HEK293 (cell line): Measurements from ENCODE around the gene KLK13.

Source experiments
- EGR2 ChIP-seq: fragments of 450-650 bp; formaldehyde crosslinking; IDR thresholded peaks from 2 replicates; pipeline ENCODE4 v1.5.1; 2016; ENCODE audit warnings: low read depth, missing biosample characterization, missing genetic modification characterization
- ELK4 ChIP-seq: IDR thresholded peaks from 2 replicates; pipeline ENCODE4 v1.6.1; 2011; ENCODE audit warnings: mild to moderate bottlenecking, low read depth, low read length, borderline replicate concordance
- GLIS1 ChIP-seq: fragments of 450-650 bp; formaldehyde crosslinking; IDR thresholded peaks from 2 replicates; pipeline ENCODE4 v1.5.1; 2016; ENCODE audit warnings: missing biosample characterization, missing genetic modification characterization
- GLIS2 ChIP-seq: fragments of 450-650 bp; formaldehyde crosslinking; IDR thresholded peaks from 2 replicates; pipeline ENCODE4 v1.5.1; 2016; ENCODE audit warnings: missing biosample characterization, missing genetic modification characterization
- HOXC10 ChIP-seq: sonication (generic); formaldehyde crosslinking; IDR thresholded peaks from 2 replicates; pipeline ENCODE4 v1.8.1; 2023; ENCODE audit warnings: mild to moderate bottlenecking, missing genetic modification reagents
- IKZF3 ChIP-seq: fragments of 450-650 bp; IDR thresholded peaks from 2 replicates; pipeline ENCODE4 v1.5.0; 2018; ENCODE audit warnings: missing biosample characterization, mild to moderate bottlenecking, missing genetic modification characterization, moderate library complexity
- INSM2 ChIP-seq: fragments of 450-650 bp; formaldehyde crosslinking; IDR thresholded peaks from 2 replicates; pipeline ENCODE4 v1.5.1; 2016; ENCODE audit warnings: missing biosample characterization, missing genetic modification characterization
- PBX3 ChIP-seq: sonication (generic); formaldehyde crosslinking; IDR thresholded peaks from 2 replicates; pipeline ENCODE4 v1.8.1; 2022; ENCODE audit warnings: mild to moderate bottlenecking, moderate library complexity, missing genetic modification reagents
- PRDM10 ChIP-seq: fragments of 450-650 bp; formaldehyde crosslinking; IDR thresholded peaks from 2 replicates; pipeline ENCODE4 v1.5.1; 2016; ENCODE audit warnings: missing biosample characterization, missing genetic modification characterization
- SCRT2 ChIP-seq: fragments of 450-650 bp; formaldehyde crosslinking; IDR thresholded peaks from 2 replicates; pipeline ENCODE4 v1.5.1; 2016; ENCODE audit warnings: missing biosample characterization, missing genetic modification characterization
- YY2 ChIP-seq: fragments of 450-650 bp; formaldehyde crosslinking; IDR thresholded peaks from 2 replicates; pipeline ENCODE4 v1.5.1; 2016; ENCODE audit warnings: missing biosample characterization, missing genetic modification characterization
- ZBTB21 ChIP-seq: fragments of 450-650 bp; formaldehyde crosslinking; IDR thresholded peaks from 2 replicates; pipeline ENCODE4 v1.5.1; 2017; ENCODE audit warnings: missing biosample characterization, missing genetic modification characterization
- ZNF133 ChIP-seq: fragments of 450-650 bp; formaldehyde crosslinking; IDR thresholded peaks from 2 replicates; pipeline ENCODE4 v1.5.1; 2016; ENCODE audit warnings: missing biosample characterization, missing genetic modification characterization
- ZNF184 ChIP-seq: fragments of 450-650 bp; IDR thresholded peaks from 2 replicates; pipeline ENCODE4 v1.5.1; 2018; ENCODE audit warnings: missing biosample characterization, mild to moderate bottlenecking, missing genetic modification characterization
- ZNF221 ChIP-seq: fragments of 450-650 bp; formaldehyde crosslinking; IDR thresholded peaks from 2 replicates; pipeline ENCODE4 v1.5.1; 2017; ENCODE audit warnings: missing biosample characterization, missing genetic modification characterization, borderline replicate concordance
- ZNF341 ChIP-seq: fragments of 450-650 bp; formaldehyde crosslinking; IDR thresholded peaks from 2 replicates; pipeline ENCODE4; 2016; ENCODE audit warnings: low read depth, missing biosample characterization, missing genetic modification characterization
- ZNF404 ChIP-seq: fragments of 450-650 bp; formaldehyde crosslinking; IDR thresholded peaks from 2 replicates; pipeline ENCODE4 v1.5.1; 2017; ENCODE audit warnings: missing biosample characterization, missing genetic modification characterization
- ZNF433 ChIP-seq: fragments of 450-650 bp; formaldehyde crosslinking; IDR thresholded peaks from 2 replicates; pipeline ENCODE4 v1.5.1; 2016; ENCODE audit warnings: missing biosample characterization, missing genetic modification characterization, low read depth
- ZNF518A ChIP-seq: fragments of 450-650 bp; formaldehyde crosslinking; conservative IDR thresholded peaks from 2 replicates; pipeline ENCODE4 v1.5.1; 2016; ENCODE audit warnings: low read depth, missing biosample characterization, missing genetic modification characterization
- ZNF600 ChIP-seq: fragments of 450-650 bp; formaldehyde crosslinking; IDR thresholded peaks from 2 replicates; pipeline ENCODE4 v1.5.1; 2016; ENCODE audit warnings: missing biosample characterization, missing genetic modification characterization
- ZNF660 ChIP-seq: fragments of 450-650 bp; IDR thresholded peaks from 2 replicates; pipeline ENCODE4 v1.5.1; 2018; ENCODE audit warnings: missing biosample characterization, mild to moderate bottlenecking, missing genetic modification characterization
- ZNF677 ChIP-seq: fragments of 450-650 bp; IDR thresholded peaks from 2 replicates; pipeline ENCODE4 v1.5.0; 2018; ENCODE audit warnings: missing biosample characterization, mild to moderate bottlenecking, missing genetic modification characterization, moderate library complexity
- ZNF792 ChIP-seq: fragments of 450-650 bp; formaldehyde crosslinking; IDR thresholded peaks from 2 replicates; pipeline ENCODE4 v1.5.1; 2016; ENCODE audit warnings: missing biosample characterization, missing genetic modification characterization

Gene KLK13

GRCh38 chr19:51108066-51108804 lies 43.3 kb upstream of the KLK13 start, which contains the start of gene CTU1 (continued):
- TF ChIP-seq PRDM10 (peak; percentile 96), ZNF433 (tag by site-specific recombination) (no peak), HOXC10 (CRISPR knock-in tag) (0 out of 2 replicates have a peak, but pooled peaks have one; percentile 61), ZNF184 (tag by site-specific recombination) (no peak), ZNF677 (tag by site-specific recombination) (no peak), YY2 (tag by site-specific recombination) (0 out of 2 replicates have a peak, but pooled peaks have one; percentile 25), ZNF660 (peak; percentile 28; the same call in 1 of the 2 replicates), INSM2 (no peak), ZBTB21 (peak; percentile 13; the same call in 1 of the 2 replicates), ELK4 (peak; percentile 85), PBX3 (CRISPR knock-in tag) (no peak), GLIS2 (tag by site-specific recombination) (no peak), ZNF341 (peak; percentile 93), ZNF792 (tag by site-specific recombination) (no peak), ZNF600 (tag by site-specific recombination) (no peak), ZNF221 (tag by site-specific recombination) (no peak), ZNF404 (tag by site-specific recombination) (no peak), SCRT2 (tag by site-specific recombination) (no peak), ZNF518A (tag by site-specific recombination) (peak; percentile 50; the same call in 1 of the 2 replicates), EGR2 (tag by site-specific recombination) (peak; percentile 40; the same call in 1 of the 2 replicates), GLIS1 (peak; percentile 34; the same call in 1 of the 2 replicates), ZNF133 (tag by site-specific recombination) (no peak), IKZF3 (tag by site-specific recombination) (no peak)
